H54 (cell line): ENCODE results near the gene FRMPD4.
A peak's percentile ranks its signal among the peaks of the same experiment; 100 is the strongest.

Experiments used
- DNase-seq: peaks from one replicate; pipeline ENCODE4 v3.0.0; 2011; ENCODE audit warnings: low spot score, mixed read lengths; ENCODE audit not compliant: insufficient read length
- FAIRE-seq: peaks from 3 replicates; lab custom pipeline; 2011; peaks lifted over from hg19 to GRCh38; lab: Jason Lieb, UNC
- POLR2A ChIP-seq: IDR thresholded peaks from 2 replicates; pipeline ENCODE4 v1.6.1; 2011; ENCODE audit warnings: low read depth, mild to moderate bottlenecking, low read length

FRMPD4 gene

GRCh38 chrX:12701628-12702027, 563.4 kb downstream of the FRMPD4 start:
- DNase-seq, result peak; percentile 13
- FAIRE-seq, result peak; percentile 43
- no peak for TF ChIP-seq POLR2A

DNA sequence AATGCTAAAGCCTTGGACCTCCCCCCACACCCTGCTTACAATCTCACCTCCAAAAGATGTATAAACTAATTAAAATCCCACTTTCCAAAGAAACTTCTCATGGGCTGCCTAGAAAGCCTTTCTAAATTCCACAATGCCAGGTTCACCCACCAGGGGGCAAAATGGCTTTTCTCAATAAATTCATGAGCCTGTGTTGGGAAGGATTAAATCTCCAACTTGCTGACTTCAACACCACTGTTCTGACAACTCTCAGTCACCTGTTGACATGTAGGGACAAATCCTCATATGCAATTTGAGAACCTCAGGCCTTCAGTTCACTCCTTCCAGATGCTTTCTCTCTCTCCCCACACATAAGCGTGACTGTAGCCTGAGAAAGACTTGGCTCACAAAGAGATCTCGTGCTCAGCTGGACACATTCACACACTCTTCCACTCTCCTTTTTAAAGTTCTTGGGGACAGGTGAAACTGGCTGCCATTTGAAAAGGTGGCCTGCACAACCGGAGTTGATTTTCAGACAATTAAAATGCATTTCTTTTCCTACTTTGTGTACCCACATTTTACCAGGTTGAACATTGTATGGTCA, 564.3 kb downstream of the FRMPD4 start:
- FAIRE-seq (no peak), DNase-seq (no peak)
- no peak for TF ChIP-seq POLR2A

DNA sequence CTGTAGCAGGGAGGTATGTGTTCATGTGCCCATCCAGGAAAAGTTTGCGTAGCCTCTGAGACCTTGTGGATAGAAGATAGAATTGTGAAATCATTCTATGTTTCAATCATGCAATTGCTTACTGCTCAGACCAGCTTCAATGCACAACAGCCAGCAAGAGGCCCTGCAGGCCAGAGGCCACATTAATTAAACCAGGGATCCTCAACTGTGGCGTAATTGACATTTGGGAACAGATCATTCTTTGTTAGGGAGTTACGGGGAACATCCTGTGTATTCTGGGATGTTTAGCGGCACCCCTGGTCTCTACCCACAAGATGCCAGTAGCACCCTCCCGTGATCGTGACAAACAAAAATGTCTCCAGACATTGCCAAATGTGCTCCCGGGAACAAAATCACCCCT, 566.4 kb downstream of the FRMPD4 start:
- DNase-seq (no peak), FAIRE-seq (no peak)
- no peak for TF ChIP-seq POLR2A

DNA sequence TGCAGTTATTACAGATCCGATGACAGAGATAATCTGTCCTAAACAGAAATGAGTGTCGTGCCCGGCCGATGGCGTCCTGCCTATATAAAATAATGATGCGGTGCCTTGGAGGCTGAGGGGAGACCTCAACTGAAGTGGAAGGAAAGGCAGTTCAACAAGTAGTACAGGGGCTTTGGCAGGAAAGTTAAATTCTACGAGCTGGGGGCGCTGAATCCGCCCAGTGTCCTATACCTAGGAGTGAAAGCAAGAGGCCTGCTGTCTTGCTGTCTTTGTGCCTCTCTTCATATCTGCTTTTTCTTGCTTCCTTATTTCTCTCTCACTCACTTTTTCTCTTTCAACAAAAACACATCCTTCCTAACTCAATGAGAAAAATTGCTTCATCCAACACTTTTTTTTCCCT, 570.8 kb downstream of the FRMPD4 start:
- DNase-seq (no peak), FAIRE-seq (no peak)
- no peak for TF ChIP-seq POLR2A

- FAIRE-seq (no peak), DNase-seq (no peak)
- no peak for TF ChIP-seq POLR2A
Observed at GRCh38 chrX:12711435-12712040, 573.3 kb downstream of the FRMPD4 start.

DNA sequence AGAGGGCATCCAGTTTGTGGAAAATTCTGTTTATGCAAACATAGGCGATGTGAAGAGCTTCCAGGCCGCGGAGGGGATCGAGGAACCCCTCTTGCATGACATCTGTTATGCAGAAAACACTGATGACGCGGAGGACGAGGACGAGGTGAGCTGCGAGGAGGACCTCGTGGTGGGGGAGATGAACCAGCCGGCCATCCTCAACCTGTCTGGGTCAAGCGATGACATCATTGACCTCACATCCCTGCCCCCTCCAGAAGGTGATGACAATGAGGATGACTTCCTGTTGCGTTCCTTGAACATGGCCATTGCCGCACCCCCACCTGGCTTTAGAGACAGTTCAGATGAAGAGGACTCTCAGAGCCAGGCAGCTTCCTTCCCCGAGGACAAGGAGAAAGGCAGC, 578.3 kb downstream of the FRMPD4 start:
- DNase-seq (no peak), FAIRE-seq (no peak)
- no peak for TF ChIP-seq POLR2A

- no peak for TF ChIP-seq POLR2A
- no peak for DNase-seq
- FAIRE-seq, result no peak
Observed at GRCh38 chrX:12719837-12720236, 581.6 kb downstream of the FRMPD4 start.

GRCh38 chrX:12721042-12721441, 582.8 kb downstream of the FRMPD4 start:
- no peak for TF ChIP-seq POLR2A
- DNase-seq (no peak), FAIRE-seq (no peak)

- no peak for TF ChIP-seq POLR2A
- DNase-seq (no peak), FAIRE-seq (no peak)
Observed at GRCh38 chrX:12722314-12722713, 584.0 kb downstream of the FRMPD4 start.

DNA sequence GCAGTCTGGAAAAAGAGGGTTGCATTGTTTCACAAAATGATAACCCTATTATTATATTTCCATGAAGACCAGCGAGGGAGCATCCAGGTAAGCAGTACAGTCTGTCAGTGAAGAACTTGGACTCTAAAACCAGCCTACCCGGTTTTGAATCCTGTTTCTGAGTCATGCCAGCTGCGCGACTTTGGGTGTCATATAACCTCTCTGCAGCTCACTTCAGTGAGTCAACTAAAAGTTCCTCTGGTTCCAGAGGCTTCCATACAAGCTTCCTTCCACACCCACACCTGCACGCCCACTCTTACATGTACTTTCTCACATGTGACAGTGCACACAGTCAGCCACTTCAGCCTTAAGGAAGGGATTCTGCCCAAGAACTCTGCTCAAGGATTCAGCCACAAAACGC, 603.1 kb downstream of the FRMPD4 start:
- DNase-seq (no peak), FAIRE-seq (no peak)
- TF ChIP-seq POLR2A, result no peak

- no peak for TF ChIP-seq POLR2A
- no peak for DNase-seq
- no peak for FAIRE-seq
Observed at GRCh38 chrX:12747433-12747832, 609.2 kb downstream of the FRMPD4 start.

GRCh38 chrX:12751887-12752286, 613.6 kb downstream of the FRMPD4 start:
- no peak for FAIRE-seq
- TF ChIP-seq POLR2A, result no peak
- DNase-seq, result no peak

DNA sequence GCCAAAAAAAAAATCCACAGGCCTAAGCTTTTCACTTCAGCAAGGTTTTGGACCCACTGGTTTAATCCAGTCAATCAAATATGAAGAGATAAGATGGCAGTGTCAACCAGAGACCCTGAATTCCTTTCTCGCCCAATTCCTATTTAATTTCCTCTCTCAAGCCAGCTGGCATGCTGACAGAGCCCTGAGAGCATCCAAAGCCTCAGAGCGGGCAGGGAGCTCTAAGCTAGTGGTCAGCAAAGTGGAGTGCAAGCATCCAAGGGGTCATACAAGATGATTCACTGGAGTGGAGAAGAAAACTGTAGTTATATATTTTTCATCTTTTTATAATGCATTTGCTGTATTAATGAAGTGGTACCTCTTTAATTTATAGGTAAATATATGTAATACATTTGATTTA, 615.1 kb downstream of the FRMPD4 start:
- no peak for DNase-seq
- no peak for FAIRE-seq
- no peak for TF ChIP-seq POLR2A

DNA sequence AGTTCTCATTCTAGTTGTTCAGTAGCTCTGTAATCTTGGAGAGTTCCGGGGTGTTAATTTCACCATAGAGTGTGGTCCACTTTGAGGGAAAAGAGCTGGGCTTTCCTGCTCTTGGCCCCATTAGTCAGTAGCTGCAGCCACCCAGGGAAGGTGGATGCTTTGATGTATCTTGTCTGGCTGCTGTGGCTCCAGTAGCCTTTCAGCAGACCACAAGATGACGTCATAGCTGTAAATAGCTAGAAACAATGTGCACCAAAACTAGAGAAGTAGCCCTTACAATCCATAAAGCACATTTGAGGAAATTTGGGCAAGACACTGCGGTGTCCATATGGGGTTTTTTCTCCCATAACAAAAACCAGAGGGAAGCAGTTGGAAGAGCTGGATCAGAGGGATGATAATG, 620.0 kb downstream of the FRMPD4 start:
- DNase-seq (no peak), FAIRE-seq (no peak)
- TF ChIP-seq POLR2A, result no peak

DNA sequence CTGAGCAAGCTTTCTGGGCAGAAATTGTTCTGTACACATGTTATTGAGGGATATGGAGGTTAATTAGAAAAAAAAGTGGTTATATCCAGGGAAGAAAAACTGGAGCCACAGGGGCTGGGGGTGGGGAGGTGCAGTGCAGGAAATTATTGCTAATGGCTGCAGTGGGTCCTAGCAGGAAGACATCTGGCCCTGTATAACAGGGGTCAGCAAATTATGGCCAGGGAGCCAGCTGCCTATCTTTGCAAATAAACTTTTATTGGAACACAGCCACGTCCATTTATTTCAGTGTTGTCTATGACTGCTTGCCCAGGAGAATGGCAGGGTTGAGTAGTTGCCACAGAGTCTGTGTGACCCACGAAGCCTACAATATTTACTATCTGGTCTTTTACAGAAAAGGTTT, 629.6 kb downstream of the FRMPD4 start:
- TF ChIP-seq POLR2A, result no peak
- DNase-seq, result no peak
- no peak for FAIRE-seq

- no peak for FAIRE-seq
Observed at GRCh38 chrX:12768491-12768890, 630.2 kb downstream of the FRMPD4 start.

More at GRCh38 chrX:12768491-12768890, 630.2 kb downstream of the FRMPD4 start:
- TF ChIP-seq POLR2A, result no peak
- DNase-seq, result no peak
